K562 (cell line): ENCODE results near the gene CSNK1A1. TPM values are rescaled to one million over a fixed set of nuclear protein-coding genes. Genes with fewer than 3 reads are reported as not detected.

Source experiments
- CC2D1A ChIP-seq: fragments of 450-650 bp; IDR thresholded peaks from 2 replicates; pipeline ENCODE4 v1.6.1; 2017; ENCODE audit warnings: mild to moderate bottlenecking
- ETV6 ChIP-seq, 3 experiments: fragments of 150-350 bp in 1 of 3; sonication (generic) in 1 of 3; formaldehyde crosslinking in 1 of 3; IDR thresholded peaks; 2 replicates each; pipeline versions ENCODE4 v1.6.1 to v1.8.0; 2014 to 2022; ENCODE audit warnings: borderline replicate concordance in 2 of 3, low read depth in 2 of 3, antibody characterized with exemption in 1 of 3, low read length in 1 of 3, mild to moderate bottlenecking in 1 of 3, missing genetic modification reagents in 1 of 3
- GABPB1 ChIP-seq: sonication (generic); formaldehyde crosslinking; IDR thresholded peaks from 2 replicates; pipeline ENCODE4 v1.8.0; 2022; ENCODE audit warnings: mild to moderate bottlenecking, missing genetic modification reagents
- MEIS2 ChIP-seq: fragments of 450-650 bp; IDR thresholded peaks from 2 replicates; pipeline ENCODE4 v1.6.1; 2014; ENCODE audit warnings: mild to moderate bottlenecking; ENCODE audit not compliant: partially characterized antibody
- NCOR1 ChIP-seq: fragments of 450-650 bp; IDR thresholded peaks from 2 replicates; pipeline ENCODE4 v1.6.1; 2016; ENCODE audit warnings: mild to moderate bottlenecking, moderate library complexity
- NR2C1 ChIP-seq, 2 experiments: fragments of 450-650 bp; IDR thresholded peaks; 2 replicates each; pipeline ENCODE4 v1.6.1; 2017; ENCODE audit warnings: mild to moderate bottlenecking in 2 of 2, antibody characterized with exemption in 1 of 2, inconsistent platforms in 1 of 2, missing compliant biosample characterization in 1 of 2, missing genetic modification characterization in 1 of 2
- PRDM10 ChIP-seq: fragments of 450-650 bp; IDR thresholded peaks from 2 replicates; pipeline ENCODE4 v1.6.1; 2018; ENCODE audit not compliant: partially characterized antibody
- ZBTB34 ChIP-seq: fragments of 250-450 bp; sonication (Bioruptor Pico); IDR thresholded peaks from 2 replicates; pipeline ENCODE4 v1.8.0; 2021; ENCODE audit warnings: mild to moderate bottlenecking, moderate library complexity
- ZKSCAN3 ChIP-seq: fragments of 250-450 bp; sonication (Bioruptor Pico); IDR thresholded peaks from 2 replicates; pipeline ENCODE4 v1.4.0; 2020
- ZNF121 ChIP-seq: sonication (generic); formaldehyde crosslinking; conservative IDR thresholded peaks from 2 replicates; pipeline ENCODE4 v1.8.0; 2022; ENCODE audit warnings: missing genetic modification reagents
- ZNF407 ChIP-seq: fragments of 450-650 bp; IDR thresholded peaks from 2 replicates; pipeline ENCODE4 v1.6.1; 2016; ENCODE audit warnings: low read depth
- polyA plus RNA-seq, 8 experiments: library from polyadenylated mRNA; depleted of rRNA in 4 of 8; stranded (reverse) in 5 of 8; unstranded in 3 of 8; fragments of >200 nt; fragmentation: Nextera tagmentation in 2 of 8; fragmentation: Illumina TruSeq in 1 of 8; extraction: Ambion mirVana in 2 of 8; extraction: Trizol in 1 of 8; gene quantifications; 2 replicates each; pipeline versions ENCODE4 v1.2.1 to v1.2.3, GENCODE V29; 2011 to 2014; ENCODE audit warnings: inconsistent platforms in 1 of 8, missing spikeins in 1 of 8
- total RNA-seq, 7 experiments: library from RNA; depleted of rRNA in 6 of 7; stranded (reverse); fragments of >200 nt in 6 of 7; fragmentation: Illumina TruSeq in 2 of 7; extraction: Trizol in 2 of 7; gene quantifications; 2 replicates each; pipeline versions ENCODE4 v1.2.1 to v1.2.3, GENCODE V29; 2011 to 2021; ENCODE audit warnings: low replicate concordance in 1 of 7

Gene CSNK1A1
- total and polyA plus RNA-seq, 9 of the 15 experiments (the other 6 are each of a cell fraction or from before 2014, with no cell fraction given) = 49.1 to 196 (median 154) TPM

- peak; percentile 48 to 87; a peak in 3 of 4 replicates for TF ChIP-seq ETV6 (IDR thresholded peaks at IDR 0.05; ENCODE audit: borderline replicate concordance in 1 of 2, low read depth in 2 of 2, low read length in 1 of 2)
- no peak for TF ChIP-seq ETV6 (CRISPR knock-in tag; IDR thresholded peaks at IDR 0.05; ENCODE audit: borderline replicate concordance)
- no peak for TF ChIP-seq ZBTB34 (CRISPR knock-in tag)
- TF ChIP-seq ZKSCAN3 (CRISPR knock-in tag) = no peak
- no peak for TF ChIP-seq GABPB1
- TF ChIP-seq MEIS2 = peak; percentile 88
- TF ChIP-seq NCOR1 = peak; percentile 97
- TF ChIP-seq CC2D1A = peak; percentile 92; the same call in 1 of the 2 replicates
- TF ChIP-seq PRDM10 = peak; percentile 39
- no peak; the same call in 1 of the 2 replicates for TF ChIP-seq ZNF407
- TF ChIP-seq NR2C1 (IDR thresholded peaks at IDR 0.05) = no peak
- no peak for TF ChIP-seq NR2C1 (tag; IDR thresholded peaks at IDR 0.05)
- TF ChIP-seq ZNF121 (CRISPR knock-in tag) = no peak
Measured at GRCh38 chr5:149456597-149457392, 94.4 kb downstream of the CSNK1A1 start (continued).
